HepG2 (cell line): ENCODE results near the gene SIRT7. TPM values are rescaled to one million over a fixed set of nuclear protein-coding genes. Genes with fewer than 3 reads are reported as not detected.

Source experiments
- KMT2A ChIP-seq: sonication (generic); formaldehyde crosslinking; IDR thresholded peaks from 2 replicates; pipeline ENCODE4 v1.4.0; 2020; ENCODE audit warnings: missing genetic modification reagents
- RBAK ChIP-seq: sonication (generic); formaldehyde crosslinking; IDR thresholded peaks from 2 replicates; pipeline ENCODE4 v1.5.1; 2020; ENCODE audit warnings: mild to moderate bottlenecking, missing genetic modification reagents
- ZNF468 ChIP-seq: sonication (generic); formaldehyde crosslinking; IDR thresholded peaks from 2 replicates; pipeline ENCODE4 v1.8.0; 2022; ENCODE audit warnings: mild to moderate bottlenecking, moderate library complexity, missing genetic modification reagents
- ZNF558 ChIP-seq: sonication (generic); formaldehyde crosslinking; IDR thresholded peaks from 2 replicates; pipeline ENCODE4 v1.9.0; 2022; ENCODE audit warnings: mild to moderate bottlenecking, missing genetic modification reagents, borderline replicate concordance
- ZNF749 ChIP-seq: sonication (generic); formaldehyde crosslinking; IDR thresholded peaks from 2 replicates; pipeline ENCODE4 v1.8.0; 2022; ENCODE audit warnings: mild to moderate bottlenecking, missing genetic modification reagents, moderate library complexity, borderline replicate concordance
- polyA plus RNA-seq, 8 experiments: library from polyadenylated mRNA; depleted of rRNA in 3 of 8; stranded (reverse) in 7 of 8; unstranded in 1 of 8; fragments of >200 nt; fragmentation: Illumina TruSeq in 4 of 8; extraction: Trizol in 4 of 8; gene quantifications; 2 replicates each; pipeline versions ENCODE4 v1.2.1 to v1.2.3, GENCODE V29; 2011 to 2016; ENCODE audit warnings: low read depth in 4 of 8, missing spikeins in 1 of 8, mixed read lengths in 1 of 8; ENCODE audit not compliant: insufficient read depth in 1 of 8
- total RNA-seq, 5 experiments: library from RNA; depleted of rRNA; stranded (reverse); fragments of >200 nt; fragmentation: Illumina TruSeq; extraction: Trizol; gene quantifications; 2 replicates each; pipeline ENCODE4 v1.2.3, GENCODE V29; 2016; ENCODE audit warnings: low read depth in 1 of 5
- TF ChIP-seq, protein P1 (sequence below): sonication (generic); formaldehyde crosslinking; IDR thresholded peaks from 2 replicates; pipeline ENCODE4 v1.9.0; 2021; ENCODE audit warnings: missing genetic modification reagents, borderline replicate concordance
- TF ChIP-seq, protein P2 (sequence below): sonication (generic); formaldehyde crosslinking; IDR thresholded peaks from 2 replicates; pipeline ENCODE4 v1.5.0; 2020; ENCODE audit warnings: mild to moderate bottlenecking, missing genetic modification reagents, moderate library complexity
- TF ChIP-seq, protein P3 (sequence below), 2 experiments: sonication (generic) in 1 of 2; formaldehyde crosslinking in 1 of 2; IDR thresholded peaks; 2 replicates each; pipeline versions ENCODE4 v1.4.0 to v1.6.1; 2016 to 2020; ENCODE audit warnings: borderline replicate concordance in 1 of 2, low read depth in 1 of 2, mild to moderate bottlenecking in 1 of 2, missing genetic modification reagents in 1 of 2
- TF ChIP-seq, protein P4 (sequence below): sonication (generic); formaldehyde crosslinking; IDR thresholded peaks from 2 replicates; pipeline ENCODE4 v1.5.1; 2020; ENCODE audit warnings: mild to moderate bottlenecking, missing genetic modification reagents, moderate library complexity
- TF ChIP-seq, protein P5 (sequence below): sonication (generic); formaldehyde crosslinking; IDR thresholded peaks from 2 replicates; pipeline ENCODE4 v1.8.0; 2022; ENCODE audit warnings: mild to moderate bottlenecking, missing genetic modification reagents
- TF ChIP-seq, protein P6 (sequence below): sonication (generic); formaldehyde crosslinking; IDR thresholded peaks from 2 replicates; pipeline ENCODE4 v1.9.0; 2021; ENCODE audit warnings: missing genetic modification reagents, mild to moderate bottlenecking, borderline replicate concordance

Gene SIRT7
- total and polyA plus RNA-seq, 2 of the 13 experiments (the other 11 are each of a cell fraction or from before 2014, with no cell fraction given), result 8.3 to 24.8 TPM

DNA sequence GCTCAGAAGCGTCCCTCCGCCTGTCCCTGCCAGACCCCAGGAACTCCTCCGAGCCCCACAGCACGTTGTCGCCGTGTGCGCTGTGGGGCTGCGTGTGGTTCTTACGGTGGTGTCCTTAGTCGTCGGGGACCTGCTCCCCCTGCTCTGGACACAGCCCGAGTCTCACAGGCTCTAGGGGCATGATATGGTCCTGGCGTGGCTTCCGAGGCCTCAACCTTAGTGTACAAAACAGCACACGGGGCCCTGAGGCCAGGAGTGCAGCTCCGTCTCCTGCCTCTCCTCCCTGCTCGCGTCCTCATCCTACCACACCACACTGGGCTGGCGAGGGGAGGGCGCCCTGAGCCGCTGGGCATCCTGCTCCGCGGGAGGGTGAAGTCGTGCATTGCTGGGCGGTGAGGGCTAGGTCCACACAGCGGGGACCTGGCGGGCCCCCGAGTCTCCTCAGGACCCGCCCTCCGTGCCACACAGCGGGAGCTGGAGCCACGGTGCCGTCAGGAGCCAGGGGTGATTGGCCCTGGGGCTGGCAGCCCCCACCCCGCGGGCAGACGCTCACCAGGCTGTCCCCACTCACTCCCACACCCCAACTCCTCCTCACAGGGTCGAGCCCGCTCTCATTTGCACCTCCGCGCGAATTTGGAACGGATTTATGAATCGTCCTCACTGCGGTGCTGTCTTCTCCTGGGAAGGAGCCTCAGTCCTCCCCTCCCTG is 10.7 kb upstream of the SIRT7 start (continued):
- TF ChIP-seq, protein P1, sequence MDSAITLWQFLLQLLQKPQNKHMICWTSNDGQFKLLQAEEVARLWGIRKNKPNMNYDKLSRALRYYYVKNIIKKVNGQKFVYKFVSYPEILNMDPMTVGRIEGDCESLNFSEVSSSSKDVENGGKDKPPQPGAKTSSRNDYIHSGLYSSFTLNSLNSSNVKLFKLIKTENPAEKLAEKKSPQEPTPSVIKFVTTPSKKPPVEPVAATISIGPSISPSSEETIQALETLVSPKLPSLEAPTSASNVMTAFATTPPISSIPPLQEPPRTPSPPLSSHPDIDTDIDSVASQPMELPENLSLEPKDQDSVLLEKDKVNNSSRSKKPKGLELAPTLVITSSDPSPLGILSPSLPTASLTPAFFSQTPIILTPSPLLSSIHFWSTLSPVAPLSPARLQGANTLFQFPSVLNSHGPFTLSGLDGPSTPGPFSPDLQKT (CRISPR knock-in tag), result no peak
- TF ChIP-seq KMT2A (CRISPR knock-in tag) (0 out of 2 replicates have a peak, but pooled peaks have one; percentile 15), ZNF749 (CRISPR knock-in tag) (peak; percentile 57; the same call in 1 of the 2 replicates), ZNF558 (CRISPR knock-in tag) (0 out of 2 replicates have a peak, but pooled peaks have one; percentile 33), ZNF468 (CRISPR knock-in tag) (peak; percentile 61; the same call in 1 of the 2 replicates), RBAK (CRISPR knock-in tag) (peak; percentile 49; the same call in 1 of the 2 replicates)
- TF ChIP-seq, protein P2, sequence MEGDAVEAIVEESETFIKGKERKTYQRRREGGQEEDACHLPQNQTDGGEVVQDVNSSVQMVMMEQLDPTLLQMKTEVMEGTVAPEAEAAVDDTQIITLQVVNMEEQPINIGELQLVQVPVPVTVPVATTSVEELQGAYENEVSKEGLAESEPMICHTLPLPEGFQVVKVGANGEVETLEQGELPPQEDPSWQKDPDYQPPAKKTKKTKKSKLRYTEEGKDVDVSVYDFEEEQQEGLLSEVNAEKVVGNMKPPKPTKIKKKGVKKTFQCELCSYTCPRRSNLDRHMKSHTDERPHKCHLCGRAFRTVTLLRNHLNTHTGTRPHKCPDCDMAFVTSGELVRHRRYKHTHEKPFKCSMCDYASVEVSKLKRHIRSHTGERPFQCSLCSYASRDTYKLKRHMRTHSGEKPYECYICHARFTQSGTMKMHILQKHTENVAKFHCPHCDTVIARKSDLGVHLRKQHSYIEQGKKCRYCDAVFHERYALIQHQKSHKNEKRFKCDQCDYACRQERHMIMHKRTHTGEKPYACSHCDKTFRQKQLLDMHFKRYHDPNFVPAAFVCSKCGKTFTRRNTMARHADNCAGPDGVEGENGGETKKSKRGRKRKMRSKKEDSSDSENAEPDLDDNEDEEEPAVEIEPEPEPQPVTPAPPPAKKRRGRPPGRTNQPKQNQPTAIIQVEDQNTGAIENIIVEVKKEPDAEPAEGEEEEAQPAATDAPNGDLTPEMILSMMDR (CRISPR knock-in tag), result peak; percentile 4; the same call in 1 of the 2 replicates
- TF ChIP-seq, protein P3, sequence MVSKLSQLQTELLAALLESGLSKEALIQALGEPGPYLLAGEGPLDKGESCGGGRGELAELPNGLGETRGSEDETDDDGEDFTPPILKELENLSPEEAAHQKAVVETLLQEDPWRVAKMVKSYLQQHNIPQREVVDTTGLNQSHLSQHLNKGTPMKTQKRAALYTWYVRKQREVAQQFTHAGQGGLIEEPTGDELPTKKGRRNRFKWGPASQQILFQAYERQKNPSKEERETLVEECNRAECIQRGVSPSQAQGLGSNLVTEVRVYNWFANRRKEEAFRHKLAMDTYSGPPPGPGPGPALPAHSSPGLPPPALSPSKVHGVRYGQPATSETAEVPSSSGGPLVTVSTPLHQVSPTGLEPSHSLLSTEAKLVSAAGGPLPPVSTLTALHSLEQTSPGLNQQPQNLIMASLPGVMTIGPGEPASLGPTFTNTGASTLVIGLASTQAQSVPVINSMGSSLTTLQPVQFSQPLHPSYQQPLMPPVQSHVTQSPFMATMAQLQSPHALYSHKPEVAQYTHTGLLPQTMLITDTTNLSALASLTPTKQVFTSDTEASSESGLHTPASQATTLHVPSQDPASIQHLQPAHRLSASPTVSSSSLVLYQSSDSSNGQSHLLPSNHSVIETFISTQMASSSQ (IDR thresholded peaks at IDR 0.05; ENCODE audit: low read depth), result no peak
- TF ChIP-seq, protein P3 (CRISPR knock-in tag; IDR thresholded peaks at IDR 0.05; ENCODE audit: borderline replicate concordance), result 0 out of 2 replicates have a peak, but pooled peaks have one; percentile 42
- TF ChIP-seq, protein P4, sequence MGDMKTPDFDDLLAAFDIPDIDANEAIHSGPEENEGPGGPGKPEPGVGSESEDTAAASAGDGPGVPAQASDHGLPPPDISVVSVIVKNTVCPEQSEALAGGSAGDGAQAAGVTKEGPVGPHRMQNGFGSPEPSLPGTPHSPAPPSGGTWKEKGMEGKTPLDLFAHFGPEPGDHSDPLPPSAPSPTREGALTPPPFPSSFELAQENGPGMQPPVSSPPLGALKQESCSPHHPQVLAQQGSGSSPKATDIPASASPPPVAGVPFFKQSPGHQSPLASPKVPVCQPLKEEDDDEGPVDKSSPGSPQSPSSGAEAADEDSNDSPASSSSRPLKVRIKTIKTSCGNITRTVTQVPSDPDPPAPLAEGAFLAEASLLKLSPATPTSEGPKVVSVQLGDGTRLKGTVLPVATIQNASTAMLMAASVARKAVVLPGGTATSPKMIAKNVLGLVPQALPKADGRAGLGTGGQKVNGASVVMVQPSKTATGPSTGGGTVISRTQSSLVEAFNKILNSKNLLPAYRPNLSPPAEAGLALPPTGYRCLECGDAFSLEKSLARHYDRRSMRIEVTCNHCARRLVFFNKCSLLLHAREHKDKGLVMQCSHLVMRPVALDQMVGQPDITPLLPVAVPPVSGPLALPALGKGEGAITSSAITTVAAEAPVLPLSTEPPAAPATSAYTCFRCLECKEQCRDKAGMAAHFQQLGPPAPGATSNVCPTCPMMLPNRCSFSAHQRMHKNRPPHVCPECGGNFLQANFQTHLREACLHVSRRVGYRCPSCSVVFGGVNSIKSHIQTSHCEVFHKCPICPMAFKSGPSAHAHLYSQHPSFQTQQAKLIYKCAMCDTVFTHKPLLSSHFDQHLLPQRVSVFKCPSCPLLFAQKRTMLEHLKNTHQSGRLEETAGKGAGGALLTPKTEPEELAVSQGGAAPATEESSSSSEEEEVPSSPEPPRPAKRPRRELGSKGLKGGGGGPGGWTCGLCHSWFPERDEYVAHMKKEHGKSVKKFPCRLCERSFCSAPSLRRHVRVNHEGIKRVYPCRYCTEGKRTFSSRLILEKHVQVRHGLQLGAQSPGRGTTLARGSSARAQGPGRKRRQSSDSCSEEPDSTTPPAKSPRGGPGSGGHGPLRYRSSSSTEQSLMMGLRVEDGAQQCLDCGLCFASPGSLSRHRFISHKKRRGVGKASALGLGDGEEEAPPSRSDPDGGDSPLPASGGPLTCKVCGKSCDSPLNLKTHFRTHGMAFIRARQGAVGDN, result peak; percentile 49
- TF ChIP-seq, protein P5, sequence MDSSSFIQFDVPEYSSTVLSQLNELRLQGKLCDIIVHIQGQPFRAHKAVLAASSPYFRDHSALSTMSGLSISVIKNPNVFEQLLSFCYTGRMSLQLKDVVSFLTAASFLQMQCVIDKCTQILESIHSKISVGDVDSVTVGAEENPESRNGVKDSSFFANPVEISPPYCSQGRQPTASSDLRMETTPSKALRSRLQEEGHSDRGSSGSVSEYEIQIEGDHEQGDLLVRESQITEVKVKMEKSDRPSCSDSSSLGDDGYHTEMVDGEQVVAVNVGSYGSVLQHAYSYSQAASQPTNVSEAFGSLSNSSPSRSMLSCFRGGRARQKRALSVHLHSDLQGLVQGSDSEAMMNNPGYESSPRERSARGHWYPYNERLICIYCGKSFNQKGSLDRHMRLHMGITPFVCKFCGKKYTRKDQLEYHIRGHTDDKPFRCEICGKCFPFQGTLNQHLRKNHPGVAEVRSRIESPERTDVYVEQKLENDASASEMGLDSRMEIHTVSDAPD (CRISPR knock-in tag), result 0 out of 2 replicates have a peak, but pooled peaks have one; percentile 11
- TF ChIP-seq, protein P6, sequence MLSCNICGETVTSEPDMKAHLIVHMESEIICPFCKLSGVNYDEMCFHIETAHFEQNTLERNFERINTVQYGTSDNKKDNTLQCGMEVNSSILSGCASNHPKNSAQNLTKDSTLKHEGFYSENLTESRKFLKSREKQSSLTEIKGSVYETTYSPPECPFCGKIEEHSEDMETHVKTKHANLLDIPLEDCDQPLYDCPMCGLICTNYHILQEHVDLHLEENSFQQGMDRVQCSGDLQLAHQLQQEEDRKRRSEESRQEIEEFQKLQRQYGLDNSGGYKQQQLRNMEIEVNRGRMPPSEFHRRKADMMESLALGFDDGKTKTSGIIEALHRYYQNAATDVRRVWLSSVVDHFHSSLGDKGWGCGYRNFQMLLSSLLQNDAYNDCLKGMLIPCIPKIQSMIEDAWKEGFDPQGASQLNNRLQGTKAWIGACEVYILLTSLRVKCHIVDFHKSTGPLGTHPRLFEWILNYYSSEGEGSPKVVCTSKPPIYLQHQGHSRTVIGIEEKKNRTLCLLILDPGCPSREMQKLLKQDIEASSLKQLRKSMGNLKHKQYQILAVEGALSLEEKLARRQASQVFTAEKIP, result no peak
